Cardiac fibroblast (primary cell): ENCODE results near the gene CEP350.

ENCODE experiments used
- DNase-seq, 2 donors: peaks; one replicate each; pipeline versions ENCODE4 v3.0.0 to v3.0.0-alpha.2; 2010; ENCODE audit warnings: low read depth in 2 of 2
- H3K4me3 ChIP-seq, 2 donors: replicated peaks in 1 of 2; 1 replicate in 1 of 2; 2 replicates in 1 of 2; pipeline ENCODE4 v1.5.1; 2011; ENCODE audit warnings: low read depth in 2 of 2, low read length in 2 of 2, mild to moderate bottlenecking in 2 of 2, moderate library complexity in 1 of 2
- CTCF ChIP-seq: IDR thresholded peaks from one replicate; pipeline ENCODE4 v1.5.1; 2011; ENCODE audit warnings: low read depth, mild to moderate bottlenecking, low read length, inconsistent platforms

CEP350 gene

DNA sequence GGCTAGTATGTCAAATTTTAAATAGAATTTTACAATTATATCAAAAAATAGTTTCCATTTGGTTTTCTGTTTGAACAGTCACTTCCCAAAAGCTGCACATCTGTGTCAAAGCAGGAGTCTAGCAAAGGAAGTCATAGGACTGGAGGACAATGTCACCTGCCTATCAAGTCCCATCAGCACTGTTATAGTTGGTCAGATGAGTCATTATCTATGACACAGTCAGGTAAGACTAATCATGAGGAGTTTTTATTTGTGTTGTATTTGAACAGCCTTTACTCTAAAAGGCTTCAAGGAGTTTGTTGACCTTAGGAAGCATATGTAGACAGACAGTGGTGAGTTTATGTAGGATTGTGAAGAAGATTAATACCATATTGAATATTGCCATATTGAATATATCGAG lies 125.8 kb downstream of the CEP350 start:
- TF ChIP-seq CTCF, result no peak
- no peak for DNase-seq
- no peak overlapping the region for H3K4me3 ChIP-seq

DNA sequence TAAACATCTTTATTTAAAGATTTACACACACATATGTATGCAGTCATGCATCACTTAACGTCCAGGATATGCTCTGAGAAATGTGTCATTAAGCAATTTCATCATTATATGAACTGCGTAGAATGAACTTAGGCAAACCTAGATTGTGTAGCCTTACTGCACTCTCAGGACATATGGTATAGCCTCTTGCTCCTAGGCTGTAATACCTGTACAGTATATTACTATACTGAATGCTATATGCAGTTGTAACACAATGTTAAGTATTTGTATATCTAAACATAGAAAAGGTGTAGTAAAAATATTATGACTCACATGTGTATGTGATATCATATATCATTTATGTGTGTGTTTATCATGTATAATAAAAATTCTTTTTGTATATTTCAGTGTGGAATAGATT lies 126.9 kb downstream of the CEP350 start:
- no peak overlapping the region for H3K4me3 ChIP-seq
- no peak for DNase-seq
- no peak for TF ChIP-seq CTCF

DNA sequence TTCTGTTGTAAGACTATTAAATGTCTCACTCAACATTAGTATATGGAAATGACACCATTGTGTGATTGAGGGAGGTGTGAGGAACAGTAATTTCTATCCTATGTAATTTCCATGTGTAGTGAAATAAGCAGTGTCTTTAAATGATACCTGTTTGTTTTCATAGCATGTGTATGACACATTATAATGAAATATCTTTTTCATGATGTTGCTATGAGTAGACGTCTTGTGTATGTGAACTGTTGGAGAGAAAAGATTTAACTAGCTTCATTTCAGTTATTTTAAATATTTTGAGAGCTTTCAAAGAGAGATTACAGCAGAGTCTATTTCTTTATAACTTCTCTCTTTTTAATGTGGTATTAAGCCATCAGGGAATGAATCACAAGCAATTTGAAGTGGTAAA lies 128.6 kb downstream of the CEP350 start:
- TF ChIP-seq CTCF, result no peak
- H3K4me3 ChIP-seq, result no peak overlapping the region
- peak in 1 of 2 donors; percentile 13 for DNase-seq

DNA sequence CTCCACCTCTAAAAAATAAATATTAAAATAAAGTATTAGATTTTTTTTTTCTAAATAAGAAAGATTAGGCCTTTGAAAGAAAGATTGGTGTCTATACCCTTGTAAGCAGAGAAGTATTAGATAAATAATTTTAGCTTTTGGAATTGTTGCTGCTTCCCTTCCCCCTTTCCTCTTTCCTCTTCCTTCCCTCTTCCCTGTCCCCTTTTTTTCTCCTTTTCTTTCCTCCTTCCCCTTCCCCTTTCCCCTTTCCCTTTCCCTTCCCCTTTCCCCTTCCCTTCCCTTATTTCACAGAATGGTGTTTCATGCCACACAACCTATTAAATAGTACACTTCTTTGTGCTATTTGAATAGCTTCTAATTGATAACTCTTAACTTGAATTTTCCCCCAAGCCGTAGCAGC lies 130.3 kb downstream of the CEP350 start:
- H3K4me3 ChIP-seq, result no peak overlapping the region
- TF ChIP-seq CTCF, result no peak
- no peak for DNase-seq

DNA sequence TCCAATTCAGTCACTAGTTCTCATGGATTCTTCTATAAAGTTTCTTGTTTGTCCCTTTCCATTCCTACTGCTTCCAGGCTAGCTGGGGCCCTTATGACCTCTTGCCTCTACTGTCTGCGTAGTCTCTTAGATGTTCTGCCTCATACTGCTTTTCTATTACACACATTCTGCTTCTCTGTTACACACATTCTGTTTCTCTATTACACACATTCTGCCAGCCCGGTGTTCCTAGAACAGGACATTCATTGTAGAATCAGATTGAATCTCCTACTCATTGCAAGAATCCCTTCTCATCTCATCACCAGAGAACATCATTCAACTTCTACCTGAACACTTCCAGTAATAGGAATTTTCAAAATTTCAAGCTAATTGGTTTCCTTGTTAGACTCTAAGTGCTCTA lies 130.7 kb downstream of the CEP350 start:
- H3K4me3 ChIP-seq, result no peak overlapping the region

DNA sequence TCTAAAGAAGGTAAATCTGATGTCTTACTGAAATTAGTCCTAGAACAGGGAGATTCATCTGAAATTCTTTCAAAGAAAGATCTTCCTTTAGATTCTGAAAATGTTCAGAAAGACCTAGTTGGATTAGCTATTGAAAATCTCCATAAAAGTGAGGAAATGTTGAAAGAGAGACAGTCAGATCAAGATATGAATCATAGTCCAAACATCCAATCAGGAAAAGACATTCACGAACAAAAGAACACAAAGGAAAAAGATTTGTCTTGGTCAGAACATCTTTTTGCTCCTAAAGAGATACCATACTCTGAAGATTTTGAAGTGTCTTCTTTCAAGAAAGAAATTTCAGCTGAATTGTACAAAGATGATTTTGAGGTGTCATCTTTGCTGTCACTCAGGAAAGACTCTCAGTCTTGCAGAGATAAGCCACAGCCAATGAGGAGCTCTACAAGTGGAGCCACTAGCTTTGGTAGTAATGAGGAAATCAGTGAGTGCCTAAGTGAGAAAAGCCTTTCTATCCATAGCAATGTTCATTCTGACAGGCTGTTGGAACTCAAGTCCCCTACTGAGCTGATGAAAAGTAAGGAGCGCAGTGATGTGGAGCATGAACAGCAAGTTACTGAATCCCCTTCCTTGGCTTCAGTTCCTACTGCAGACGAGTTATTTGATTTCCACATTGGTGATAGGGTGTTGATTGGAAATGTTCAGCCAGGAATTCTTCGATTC lies 138.5 kb downstream of the CEP350 start:
- no peak overlapping the region for H3K4me3 ChIP-seq
- TF ChIP-seq CTCF, result no peak
- DNase-seq, result peak; percentile 16 to 65

More for the DNA sequence above, 130.7 kb downstream of the CEP350 start:
- DNase-seq, result no peak
- TF ChIP-seq CTCF, result no peak
